H7 (cell line): Measurements from ENCODE around the gene LRP1. TPM values are rescaled to one million over a fixed set of nuclear protein-coding genes. Genes with fewer than 3 reads are reported as not detected.

Source experiments
- DNase-seq: peaks from one replicate; pipeline ENCODE4 v3.0.0; 2012
- H3K27me3 ChIP-seq: 2 replicates; pipeline ENCODE4 v1.6.0; 2011; ENCODE audit warnings: mild to moderate bottlenecking, low read length; ENCODE audit not compliant: control insufficient read depth, insufficient read depth
- H3K36me3 ChIP-seq: replicated peaks from 2 replicates; pipeline ENCODE4 v1.5.1; 2011; ENCODE audit warnings: low read length; ENCODE audit not compliant: control insufficient read depth, insufficient read depth
- H3K4me3 ChIP-seq: 2 replicates; pipeline ENCODE4 v1.5.1; 2011; ENCODE audit warnings: low read depth, mild to moderate bottlenecking, control low read depth, low read length, moderate library complexity; ENCODE audit not compliant: insufficient read depth
- total RNA-seq: library from RNA; depleted of rRNA; stranded (reverse); fragments of >200 nt; shearing (Covaris generic); gene quantifications from 2 replicates; pipeline ENCODE4 v1.2.3, GENCODE V29; 2014

The LRP1 gene
- total RNA-seq, 1 experiment from 2014 or later: 17.3 TPM

GRCh38 chr12:57158665-57159064, 30.4 kb downstream of the LRP1 start:
- Histone ChIP-seq H3K27me3 (no peaks in the 10 kb centered on the region), H3K36me3 (peaks cover 68% of the 10 kb centered on the region), H3K4me3 (no peak overlapping the region)
- DNase-seq: no peak

GRCh38 chr12:57159311-57159710, 31.0 kb downstream of the LRP1 start:
- no peak for DNase-seq
- Histone ChIP-seq H3K4me3 (no peak overlapping the region), H3K27me3 (no peaks in the 10 kb centered on the region), H3K36me3 (peaks cover 63% of the 10 kb centered on the region)

- H3K27me3 ChIP-seq: no peaks in the 10 kb centered on the region
- no peak overlapping the region for H3K4me3 ChIP-seq
- DNase-seq: no peak
- peaks cover 65% of the 10 kb centered on the region for H3K36me3 ChIP-seq
These were observed 31.8 kb downstream of the LRP1 start for GRCh38 chr12:57160040-57160439.

GRCh38 chr12:57160741-57161140, 32.5 kb downstream of the LRP1 start:
- Histone ChIP-seq H3K4me3 (no peak overlapping the region), H3K27me3 (no peaks in the 10 kb centered on the region), H3K36me3 (peaks cover 63% of the 10 kb centered on the region)
- DNase-seq: no peak

GRCh38 chr12:57161491-57161890, 33.2 kb downstream of the LRP1 start:
- no peak overlapping the region for H3K4me3 ChIP-seq
- H3K36me3 ChIP-seq: peaks cover 61% of the 10 kb centered on the region
- DNase-seq: no peak
- H3K27me3 ChIP-seq: no peaks in the 10 kb centered on the region

GRCh38 chr12:57162553-57163125, 34.4 kb downstream of the LRP1 start:
- Histone ChIP-seq H3K36me3 (peaks cover 66% of the 10 kb centered on the region), H3K27me3 (no peaks in the 10 kb centered on the region), H3K4me3 (no peak overlapping the region)
- no peak for DNase-seq

- Histone ChIP-seq H3K27me3 (no peaks in the 10 kb centered on the region), H3K4me3 (no peak overlapping the region), H3K36me3 (peaks cover 61% of the 10 kb centered on the region)
- DNase-seq: no peak
These were observed 36.2 kb downstream of the LRP1 start for GRCh38 chr12:57164454-57164853.

GRCh38 chr12:57164966-57165625, 36.8 kb downstream of the LRP1 start:
- DNase-seq: no peak

GRCh38 chr12:57165741-57166140, 37.5 kb downstream of the LRP1 start:
- Histone ChIP-seq H3K27me3 (no peaks in the 10 kb centered on the region), H3K36me3 (peaks cover 56% of the 10 kb centered on the region), H3K4me3 (no peak overlapping the region)
- DNase-seq: no peak

More at GRCh38 chr12:57164966-57165625, 36.8 kb downstream of the LRP1 start:
- peaks cover 60% of the 10 kb centered on the region for H3K36me3 ChIP-seq
- no peak overlapping the region for H3K4me3 ChIP-seq
- no peaks in the 10 kb centered on the region for H3K27me3 ChIP-seq

GRCh38 chr12:57166971-57167371, 38.7 kb downstream of the LRP1 start:
- no peaks in the 10 kb centered on the region for H3K27me3 ChIP-seq
- no peak for DNase-seq
- peaks cover 44% of the 10 kb centered on the region for H3K36me3 ChIP-seq
- H3K4me3 ChIP-seq: no peak overlapping the region

- H3K27me3 ChIP-seq: no peaks in the 10 kb centered on the region
- no peak overlapping the region for H3K4me3 ChIP-seq
- no peak for DNase-seq
- H3K36me3 ChIP-seq: peaks cover 42% of the 10 kb centered on the region
These were observed 39.8 kb downstream of the LRP1 start for GRCh38 chr12:57168058-57168457.

GRCh38 chr12:57169046-57169795, 40.9 kb downstream of the LRP1 start:
- DNase-seq: no peak
- Histone ChIP-seq H3K27me3 (no peaks in the 10 kb centered on the region), H3K36me3 (peaks cover 51% of the 10 kb centered on the region), H3K4me3 (no peak overlapping the region)

- Histone ChIP-seq H3K4me3 (no peak overlapping the region), H3K27me3 (no peaks in the 10 kb centered on the region), H3K36me3 (peaks cover 47% of the 10 kb centered on the region)
- no peak for DNase-seq
These were observed 41.7 kb downstream of the LRP1 start for GRCh38 chr12:57169969-57170368.

- Histone ChIP-seq H3K36me3 (peaks cover 45% of the 10 kb centered on the region), H3K4me3 (no peak overlapping the region), H3K27me3 (no peaks in the 10 kb centered on the region)
- no peak for DNase-seq
These were observed 42.1 kb downstream of the LRP1 start for GRCh38 chr12:57170408-57170807.

- Histone ChIP-seq H3K27me3 (no peaks in the 10 kb centered on the region), H3K36me3 (peaks cover 41% of the 10 kb centered on the region), H3K4me3 (no peak overlapping the region)
- DNase-seq: no peak
These were observed 42.6 kb downstream of the LRP1 start for GRCh38 chr12:57170927-57171326.
